Neuronal stem cell (in vitro differentiated cells): ENCODE results near the gene ADH1A. TPM values are rescaled to one million over a fixed set of nuclear protein-coding genes. Genes with fewer than 3 reads are reported as not detected.
A peak's percentile ranks its signal among the peaks of the same experiment; 100 is the strongest.

Source experiments
- DNase-seq: peaks from one replicate; pipeline ENCODE4 v3.0.0-alpha.2; 2013; ENCODE audit warnings: low spot score
- H2AFZ ChIP-seq: one replicate; pipeline ENCODE4 v1.6.1; 2013; ENCODE audit warnings: mild to moderate bottlenecking, low read length, inconsistent platforms
- H2AK5ac ChIP-seq: 2 replicates; pipeline ENCODE4 v1.6.1; 2013; ENCODE audit warnings: low read depth, mild to moderate bottlenecking, inconsistent platforms, low read length, moderate library complexity, mixed read lengths
- H2BK120ac ChIP-seq: 2 replicates; pipeline ENCODE4 v1.6.1; 2013; ENCODE audit warnings: low read depth, mild to moderate bottlenecking, inconsistent platforms, low read length, moderate library complexity, mixed read lengths
- H2BK12ac ChIP-seq: one replicate; pipeline ENCODE4 v1.6.1; 2013; ENCODE audit warnings: low read length, inconsistent platforms
- H2BK15ac ChIP-seq: 2 replicates; pipeline ENCODE4 v1.6.1; 2013; ENCODE audit warnings: mild to moderate bottlenecking, low read length, inconsistent platforms, mixed read lengths
- H2BK5ac ChIP-seq: one replicate; pipeline ENCODE4 v1.6.1; 2013; ENCODE audit warnings: inconsistent platforms, mild to moderate bottlenecking, low read length, moderate library complexity
- H3K14ac ChIP-seq: one replicate; pipeline ENCODE4 v1.6.1; 2013; ENCODE audit warnings: low read length, inconsistent platforms
- H3K18ac ChIP-seq: 2 replicates; pipeline ENCODE4 v1.6.1; 2013; ENCODE audit warnings: low read length, inconsistent platforms
- H3K23ac ChIP-seq: 2 replicates; pipeline ENCODE4 v1.6.1; 2013; ENCODE audit warnings: low read depth, mild to moderate bottlenecking, mixed read lengths, low read length, inconsistent platforms; ENCODE audit not compliant: poor library complexity
- H3K27ac ChIP-seq: replicated peaks from 3 replicates; pipeline ENCODE4 v1.5.1; 2013; ENCODE audit warnings: low read length, inconsistent platforms
- H3K27me3 ChIP-seq, 3 experiments: 2 replicates each; pipeline ENCODE4 v1.6.1; 2013; ENCODE audit warnings: low read length in 3 of 3, mild to moderate bottlenecking in 2 of 3, inconsistent platforms in 1 of 3, low read depth in 1 of 3, mixed read lengths in 1 of 3, moderate library complexity in 1 of 3; ENCODE audit not compliant: control insufficient read depth in 3 of 3, insufficient read depth in 3 of 3
- H3K36me3 ChIP-seq, 2 donors: replicated peaks in 1 of 2; 2 replicates each; pipeline ENCODE4 v1.6.1; 2013; ENCODE audit warnings: low read length in 2 of 2; ENCODE audit not compliant: control insufficient read depth in 2 of 2, insufficient read depth in 2 of 2
- H3K4ac ChIP-seq: 2 replicates; pipeline ENCODE4 v1.6.1; 2013; ENCODE audit warnings: inconsistent platforms, mild to moderate bottlenecking, low read length, moderate library complexity
- H3K4me1 ChIP-seq, 2 donors: 1 replicate in 1 of 2; 2 replicates in 1 of 2; pipeline ENCODE4 v1.6.1; 2013; ENCODE audit warnings: low read length in 2 of 2, low read depth in 1 of 2; ENCODE audit not compliant: control insufficient read depth in 2 of 2, insufficient read depth in 1 of 2
- H3K4me2 ChIP-seq: one replicate; pipeline ENCODE4 v1.6.1; 2013; ENCODE audit warnings: mild to moderate bottlenecking, low read length, inconsistent platforms; ENCODE audit not compliant: insufficient read depth, poor library complexity, severe bottlenecking
- H3K4me3 ChIP-seq, 2 donors: 2 replicates each; pipeline ENCODE4 v1.5.1; 2013; ENCODE audit warnings: low read length in 2 of 2, mild to moderate bottlenecking in 2 of 2, inconsistent platforms in 1 of 2, moderate library complexity in 1 of 2
- H3K79me1 ChIP-seq: one replicate; pipeline ENCODE4 v1.6.1; 2013; ENCODE audit warnings: low read depth, mild to moderate bottlenecking, inconsistent platforms, low read length, moderate library complexity
- H3K9ac ChIP-seq: one replicate; pipeline ENCODE4 v1.6.1; 2013; ENCODE audit warnings: mild to moderate bottlenecking, low read depth, low read length, inconsistent platforms; ENCODE audit not compliant: poor library complexity
- H3K9me3 ChIP-seq, 2 donors: replicated peaks in 1 of 2; 2 replicates each; pipeline versions ENCODE3 to v1.6.1; 2013; ENCODE audit warnings: low read length in 2 of 2, mild to moderate bottlenecking in 2 of 2, inconsistent platforms in 1 of 2, low read depth in 1 of 2, mixed read lengths in 1 of 2, moderate library complexity in 1 of 2; ENCODE audit not compliant: control insufficient read depth in 2 of 2, insufficient read depth in 1 of 2
- H4K8ac ChIP-seq: one replicate; pipeline ENCODE4 v1.6.1; 2013; ENCODE audit warnings: low read depth, mild to moderate bottlenecking, inconsistent platforms, low read length, moderate library complexity
- H4K91ac ChIP-seq: one replicate; pipeline ENCODE4 v1.6.1; 2013; ENCODE audit warnings: low read length, low read depth, mild to moderate bottlenecking, inconsistent platforms; ENCODE audit not compliant: poor library complexity
- WGBS, 2 donors: extraction: QIAGEN DNeasy Blood & Tissue Kit; methylation state at CpG; one replicate each; pipeline ENCODE4 v1.1.7; 2013; ENCODE audit warnings: missing lambda C conversion rate in 2 of 2, mixed read lengths in 1 of 2; ENCODE audit not compliant: insufficient read length in 2 of 2, insufficient replicate concordance in 1 of 2; ENCODE audit errors: extremely low coverage in 2 of 2; 5-methylcytosine and 5-hydroxymethylcytosine counted together
- polyA plus RNA-seq, 2 experiments: library from polyadenylated mRNA; stranded (reverse); fragments of 200-250 nt; gene quantifications; one replicate each; pipeline ENCODE4 v1.2.3, GENCODE V29; 2013

Gene ADH1A
- not detected for polyA plus RNA-seq (2013, experiment 1 of 2)
- polyA plus RNA-seq (2013, experiment 2 of 2) = not detected

DNA sequence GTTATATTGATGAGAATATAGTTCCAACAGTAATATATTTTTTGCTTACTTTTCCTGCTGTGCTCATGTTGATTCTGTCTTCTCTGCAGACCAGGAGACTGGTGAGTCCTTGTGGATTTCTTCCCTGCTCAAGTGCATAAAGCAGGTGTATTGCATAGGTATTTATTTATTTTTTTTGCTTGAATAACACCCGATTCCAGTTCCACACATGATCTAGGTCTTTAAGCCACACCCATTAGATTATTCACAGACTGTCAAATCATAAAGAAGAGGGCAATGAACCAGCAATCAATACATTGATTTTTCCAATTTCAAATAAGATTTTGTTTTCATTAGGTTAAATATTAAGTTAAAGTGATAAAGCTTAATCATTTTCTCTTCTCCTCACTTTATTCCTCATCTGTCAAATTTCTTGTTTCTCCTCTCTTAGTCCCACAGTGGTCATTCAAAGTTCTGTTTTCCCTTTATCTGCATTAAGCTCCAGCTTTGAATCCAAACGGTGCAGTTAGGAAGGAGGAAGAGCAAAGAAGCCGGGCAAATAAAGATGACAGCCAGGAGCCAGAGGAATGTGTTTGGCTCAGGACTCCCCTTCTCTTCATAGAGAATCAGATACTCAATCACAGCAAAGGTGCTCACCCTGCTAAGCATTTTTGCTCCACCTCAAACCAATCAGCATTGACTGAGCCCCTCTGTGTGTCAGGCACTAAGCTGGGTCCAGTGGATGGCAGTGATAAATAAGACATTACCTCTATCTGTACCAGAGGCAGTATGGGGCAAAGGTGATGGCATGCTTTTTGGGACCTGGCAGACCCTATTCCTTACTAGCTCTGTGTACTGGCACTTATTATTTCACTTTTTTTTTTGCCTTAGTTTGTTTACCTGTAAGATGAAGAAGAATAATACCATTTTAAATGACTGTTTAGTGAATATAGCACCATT, at the start of gene ADH1A:
Gene ADH1A (minus strand): TSS at position 138 of the 939 bp plus-strand sequence. CDS start 71 bp downstream, at position 67.
- Histone ChIP-seq H2AK5ac (no peak within 1 kb of the TSS), H3K4me3 (no peak within 1 kb of the TSS), H3K18ac (no peak within 1 kb of the TSS), H3K79me1 (no peaks in the 10 kb centered on the region), H2BK120ac (no peak within 1 kb of the TSS), H2BK15ac (no peak within 1 kb of the TSS), H3K4me1 (no peaks in the 10 kb centered on the region), H4K8ac (no peak within 1 kb of the TSS), H2AFZ (no peak within 1 kb of the TSS), H2BK5ac (no peak within 1 kb of the TSS), H3K23ac (no peak within 1 kb of the TSS), H3K9me3 (peaks cover 0 to 2% of the 10 kb centered on the region in 2 donors), H3K27me3 (no peaks in the 10 kb centered on the region), H3K27ac (no peak within 1 kb of the TSS), H2BK12ac (no peak within 1 kb of the TSS), H3K4me2 (no peak within 1 kb of the TSS), H3K4ac (no peak within 1 kb of the TSS), H3K14ac (no peak within 1 kb of the TSS), H3K36me3 (no peaks in the 10 kb centered on the region), H4K91ac (no peak within 1 kb of the TSS), H3K9ac (no peak within 1 kb of the TSS)
- WGBS, 2 donors = no CpG with 5 or more reads among the region's 3 CpGs
- no peak for DNase-seq

DNA sequence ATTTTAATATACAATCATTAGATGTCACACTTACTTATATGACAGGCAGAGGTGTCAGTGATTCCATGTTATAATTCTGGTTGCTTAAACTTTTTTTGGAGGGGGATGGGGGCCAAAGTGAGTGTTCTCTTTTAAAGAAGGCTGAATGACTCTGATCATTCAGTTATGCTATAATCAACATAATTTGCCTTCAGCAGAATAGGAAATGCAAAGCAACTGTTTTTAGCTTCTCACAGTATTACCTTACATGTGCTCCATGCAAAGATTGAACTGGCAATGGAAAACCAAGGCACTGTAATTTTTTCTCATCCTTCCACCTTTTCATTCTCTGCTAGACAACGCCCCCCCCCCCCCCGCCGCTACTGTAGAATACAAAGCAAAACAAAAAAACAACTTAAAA, 48.4 kb upstream of the ADH1A start:
- no CpG with 5 or more reads among the region's 3 CpGs for WGBS, 2 donors
- Histone ChIP-seq H2AK5ac (no peak overlapping the region), H3K18ac (no peak overlapping the region), H3K14ac (no peak overlapping the region), H3K27ac (no peak overlapping the region), H3K79me1 (no peaks in the 10 kb centered on the region), H3K23ac (no peak overlapping the region), H4K91ac (no peak overlapping the region), H3K4me2 (no peak overlapping the region), H3K9ac (no peak overlapping the region), H4K8ac (no peak overlapping the region), H2BK15ac (no peak overlapping the region), H3K4ac (no peak overlapping the region), H3K27me3 (no peaks in the 10 kb centered on the region), H3K36me3 (no peaks in the 10 kb centered on the region), H2BK5ac (no peak overlapping the region), H3K9me3 (no peaks in the 10 kb centered on the region), H2AFZ (no peak overlapping the region), H3K4me1 (no peaks in the 10 kb centered on the region), H2BK12ac (no peak overlapping the region), H2BK120ac (no peak overlapping the region), H3K4me3 (no peak overlapping the region)
- DNase-seq = no peak

GRCh38 chr4:99336553-99336952, 45.8 kb upstream of the ADH1A start:
- H3K79me1 ChIP-seq = no peaks in the 10 kb centered on the region
- H3K4ac ChIP-seq = no peak overlapping the region
- no peaks in the 10 kb centered on the region for H3K36me3 ChIP-seq
- H2AFZ ChIP-seq = no peak overlapping the region
- no peak overlapping the region for H3K9ac ChIP-seq
- H2BK12ac ChIP-seq = no peak overlapping the region
- no peak overlapping the region for H3K4me3 ChIP-seq
- no peak overlapping the region for H3K14ac ChIP-seq
- no peaks in the 10 kb centered on the region for H3K4me1 ChIP-seq
- no peak overlapping the region for H3K18ac ChIP-seq
- no peaks in the 10 kb centered on the region for H3K27me3 ChIP-seq
- no peak overlapping the region for H2BK5ac ChIP-seq
- no peak overlapping the region for H3K23ac ChIP-seq
- H3K9me3 ChIP-seq = no peaks in the 10 kb centered on the region
- H4K8ac ChIP-seq = no peak overlapping the region
- no peak overlapping the region for H2AK5ac ChIP-seq
- no peak for DNase-seq
- H2BK120ac ChIP-seq = no peak overlapping the region
- no peak overlapping the region for H4K91ac ChIP-seq
- no peak overlapping the region for H3K4me2 ChIP-seq
- no peak overlapping the region for H2BK15ac ChIP-seq
- no peak overlapping the region for H3K27ac ChIP-seq
- no CpG with 5 or more reads among the region's 4 CpGs for WGBS, 2 donors

GRCh38 chr4:99334880-99335279, 44.1 kb upstream of the ADH1A start:
- no peaks in the 10 kb centered on the region for H3K9me3 ChIP-seq
- no peak overlapping the region for H2BK5ac ChIP-seq
- H4K91ac ChIP-seq = no peak overlapping the region
- WGBS, 2 donors = no CpG with 5 or more reads among the region's 1 CpG
- H2AK5ac ChIP-seq = no peak overlapping the region
- H3K27ac ChIP-seq = no peak overlapping the region
- H2BK12ac ChIP-seq = no peak overlapping the region
- H3K4me3 ChIP-seq = no peak overlapping the region
- H3K4ac ChIP-seq = peak overlapping the region; percentile 59
- H2BK120ac ChIP-seq = no peak overlapping the region
- no peak overlapping the region for H3K14ac ChIP-seq
- no peak overlapping the region for H3K9ac ChIP-seq
- DNase-seq = no peak
- H3K79me1 ChIP-seq = no peaks in the 10 kb centered on the region
- no peak overlapping the region for H3K18ac ChIP-seq
- no peaks in the 10 kb centered on the region for H3K27me3 ChIP-seq
- H4K8ac ChIP-seq = no peak overlapping the region
- H2BK15ac ChIP-seq = no peak overlapping the region
- H3K23ac ChIP-seq = no peak overlapping the region
- H2AFZ ChIP-seq = no peak overlapping the region
- H3K4me1 ChIP-seq = no peaks in the 10 kb centered on the region
- H3K4me2 ChIP-seq = no peak overlapping the region
- H3K36me3 ChIP-seq = no peaks in the 10 kb centered on the region
